PC-3 (cell line): ENCODE measurements around the gene GPR156.

Experiments
- EZH2 ChIP-seq: fragments of 300-600 bp; sonication (generic); IDR thresholded peaks from one replicate; pipeline ENCODE4 v1.6.1; 2017; ENCODE audit warnings: antibody characterized with exemption, mild to moderate bottlenecking, low read length; ENCODE audit not compliant: unreplicated experiment
- EZH2phosphoT487 ChIP-seq: fragments of 300-600 bp; sonication (generic); IDR thresholded peaks from 2 replicates; pipeline ENCODE4 v1.6.1; 2018; ENCODE audit warnings: mild to moderate bottlenecking, antibody characterized with exemption, low read length, borderline replicate concordance
- TF ChIP-seq, protein P1 (sequence below): fragments of 300-600 bp; sonication (generic); conservative IDR thresholded peaks from 2 replicates; pipeline ENCODE4 v1.5.1; 2017; ENCODE audit warnings: antibody characterized with exemption, low read depth, mild to moderate bottlenecking, low read length

GRCh38 chr3:120140098-120140742 is 144.8 kb downstream of the GPR156 start:
- TF ChIP-seq EZH2 = no peak
- TF ChIP-seq, protein P1, sequence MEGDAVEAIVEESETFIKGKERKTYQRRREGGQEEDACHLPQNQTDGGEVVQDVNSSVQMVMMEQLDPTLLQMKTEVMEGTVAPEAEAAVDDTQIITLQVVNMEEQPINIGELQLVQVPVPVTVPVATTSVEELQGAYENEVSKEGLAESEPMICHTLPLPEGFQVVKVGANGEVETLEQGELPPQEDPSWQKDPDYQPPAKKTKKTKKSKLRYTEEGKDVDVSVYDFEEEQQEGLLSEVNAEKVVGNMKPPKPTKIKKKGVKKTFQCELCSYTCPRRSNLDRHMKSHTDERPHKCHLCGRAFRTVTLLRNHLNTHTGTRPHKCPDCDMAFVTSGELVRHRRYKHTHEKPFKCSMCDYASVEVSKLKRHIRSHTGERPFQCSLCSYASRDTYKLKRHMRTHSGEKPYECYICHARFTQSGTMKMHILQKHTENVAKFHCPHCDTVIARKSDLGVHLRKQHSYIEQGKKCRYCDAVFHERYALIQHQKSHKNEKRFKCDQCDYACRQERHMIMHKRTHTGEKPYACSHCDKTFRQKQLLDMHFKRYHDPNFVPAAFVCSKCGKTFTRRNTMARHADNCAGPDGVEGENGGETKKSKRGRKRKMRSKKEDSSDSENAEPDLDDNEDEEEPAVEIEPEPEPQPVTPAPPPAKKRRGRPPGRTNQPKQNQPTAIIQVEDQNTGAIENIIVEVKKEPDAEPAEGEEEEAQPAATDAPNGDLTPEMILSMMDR = no peak
- TF ChIP-seq EZH2phosphoT487 = no peak
